HG02571 (cell line): Measurements from ENCODE around the gene DVL1.

Experiments
- ATAC-seq: cut with Tn5 transposase; IDR thresholded peaks from one replicate; pipeline ENCODE4 v1.9.1; 2021; ENCODE audit warnings: mild to moderate bottlenecking, moderate library complexity; ENCODE audit not compliant: unreplicated experiment

DVL1 gene

DNA sequence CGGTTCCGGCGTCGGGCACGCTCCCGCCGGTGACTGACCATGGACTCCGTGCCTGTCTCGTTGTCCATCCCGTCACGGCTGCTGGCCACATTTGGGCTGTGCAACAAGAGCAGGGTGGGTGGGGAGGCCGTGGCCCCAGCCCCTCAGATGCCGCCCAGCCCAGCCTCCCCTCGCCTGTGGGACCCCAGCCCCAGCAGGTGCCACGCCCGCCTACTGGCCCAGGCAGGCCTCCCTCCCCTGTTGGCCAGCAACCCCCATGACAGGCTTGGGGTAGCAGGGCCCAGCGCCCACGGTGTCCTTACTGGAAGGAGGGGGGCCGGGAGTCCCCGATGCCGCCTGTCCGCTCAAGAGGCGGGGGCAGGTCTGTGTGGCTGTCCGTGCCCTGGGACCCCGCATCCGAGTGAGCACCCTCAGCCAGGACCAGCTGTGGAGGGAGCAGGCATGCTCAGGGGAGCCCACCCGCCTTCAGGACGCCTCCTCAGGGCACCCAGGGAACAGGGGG is 7.1 kb downstream of the DVL1 start:
- no peak for ATAC-seq

DNA sequence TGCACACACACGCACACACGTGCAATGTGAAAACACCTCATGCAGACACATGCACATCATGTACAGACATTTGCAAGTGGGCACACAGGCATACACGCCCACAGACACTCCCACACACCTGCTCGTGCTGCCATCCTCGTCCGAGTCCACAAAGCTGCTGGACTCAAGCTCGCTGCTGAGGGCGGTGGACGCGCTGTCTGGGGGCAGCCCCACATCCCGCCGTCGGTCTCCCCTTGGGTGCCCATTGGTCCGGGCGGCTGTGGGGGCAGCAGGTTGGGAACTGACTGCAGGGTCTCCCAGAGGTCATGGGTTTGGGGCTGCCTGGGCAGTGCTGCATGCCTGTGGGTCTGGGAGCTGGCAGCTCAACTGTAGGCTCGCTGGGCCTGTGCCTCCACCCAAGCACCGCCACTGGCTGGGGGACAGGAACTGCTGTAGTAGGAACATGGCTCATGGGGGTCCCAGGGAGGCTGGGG is 7.6 kb downstream of the DVL1 start:
- no peak for ATAC-seq

DNA sequence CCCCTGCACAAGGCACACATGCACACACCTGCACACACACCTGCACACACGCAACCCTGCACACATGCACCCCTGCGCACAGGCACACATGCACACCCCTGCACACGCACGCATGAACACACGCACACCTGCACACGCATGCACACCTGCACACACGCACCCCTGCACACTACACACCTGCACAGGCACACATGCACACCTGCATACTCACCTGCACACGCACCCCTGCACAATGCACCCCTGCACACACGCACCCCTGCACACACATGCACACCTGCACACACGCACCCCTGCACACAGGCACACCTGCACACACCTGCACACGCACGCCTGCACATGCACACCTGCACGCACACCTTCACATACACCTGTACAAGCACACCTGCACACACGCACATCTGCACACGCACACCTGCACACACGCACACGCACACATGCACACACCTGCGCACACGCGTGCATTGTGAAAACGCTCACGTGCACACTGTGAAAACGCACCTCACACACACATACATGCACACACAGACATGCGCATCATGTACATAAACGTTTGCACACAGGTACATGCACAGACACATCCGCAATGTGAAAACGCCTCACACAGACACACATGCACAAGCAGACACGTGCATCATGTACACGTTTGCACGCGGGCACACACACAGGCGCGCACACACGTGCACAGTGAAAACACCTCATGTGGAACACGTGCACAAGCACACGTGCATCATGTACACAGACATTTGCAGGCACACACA is 8.2 kb downstream of the DVL1 start:
- ATAC-seq = no peak

DNA sequence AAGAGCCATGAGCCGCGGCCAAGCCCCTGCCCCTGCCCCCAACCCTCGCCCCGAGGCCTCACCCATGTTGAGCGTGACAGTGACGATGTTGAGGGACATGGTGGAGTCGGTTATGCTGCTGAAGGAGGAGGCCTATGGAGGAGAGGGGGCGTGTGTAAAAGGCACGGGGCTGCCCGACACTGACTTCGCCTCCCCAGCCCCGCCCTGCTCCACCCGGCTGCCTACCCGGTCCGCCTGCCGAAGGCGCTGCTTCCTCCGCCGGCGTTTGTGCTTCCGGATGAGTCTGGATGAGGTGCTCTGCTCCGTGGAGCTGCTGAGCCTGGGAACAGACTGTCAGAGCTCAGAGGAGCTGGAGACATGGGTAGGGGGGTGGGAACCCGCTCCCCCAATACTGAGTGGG is 9.0 kb downstream of the DVL1 start:
- ATAC-seq = no peak

DNA sequence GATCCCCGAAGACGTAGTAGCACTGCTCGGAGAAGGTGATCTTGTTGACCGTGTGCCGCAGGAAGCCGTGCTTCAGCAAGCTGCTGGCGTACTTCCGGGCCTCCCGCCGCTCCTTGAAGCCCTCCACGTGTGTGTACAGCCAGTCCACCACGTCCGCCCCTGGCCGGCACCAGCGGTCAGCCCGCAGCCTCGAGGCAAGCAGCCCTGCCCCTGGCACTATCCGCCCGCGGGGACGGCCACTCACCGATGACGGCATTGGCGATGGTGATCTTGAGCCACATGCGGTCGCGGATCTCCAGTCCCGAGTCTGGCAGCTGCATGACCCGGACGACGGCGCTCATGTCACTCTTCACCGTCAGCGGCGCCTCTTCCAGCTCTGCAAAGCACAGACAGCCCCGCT is 10.9 kb downstream of the DVL1 start:
- ATAC-seq = no peak

DNA sequence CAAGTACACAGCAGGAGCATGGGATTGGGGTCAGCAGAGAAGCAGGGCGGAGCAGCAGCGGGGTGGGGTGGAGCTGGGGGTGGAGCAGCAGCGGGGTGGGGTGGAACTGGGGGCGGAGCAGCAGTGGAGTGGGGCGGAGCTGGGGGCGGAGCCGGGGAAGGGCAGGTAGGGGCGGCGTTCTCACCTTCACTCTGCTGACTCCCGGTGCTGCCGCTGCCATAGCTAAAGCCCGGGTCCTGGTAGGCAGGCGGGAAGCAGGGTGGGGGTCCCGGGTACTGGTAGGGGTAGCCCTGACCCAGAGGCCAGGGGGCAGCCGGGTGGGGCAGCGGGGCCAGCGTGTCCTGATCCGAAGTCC is 11.4 kb downstream of the DVL1 start:
- ATAC-seq = no peak

DNA sequence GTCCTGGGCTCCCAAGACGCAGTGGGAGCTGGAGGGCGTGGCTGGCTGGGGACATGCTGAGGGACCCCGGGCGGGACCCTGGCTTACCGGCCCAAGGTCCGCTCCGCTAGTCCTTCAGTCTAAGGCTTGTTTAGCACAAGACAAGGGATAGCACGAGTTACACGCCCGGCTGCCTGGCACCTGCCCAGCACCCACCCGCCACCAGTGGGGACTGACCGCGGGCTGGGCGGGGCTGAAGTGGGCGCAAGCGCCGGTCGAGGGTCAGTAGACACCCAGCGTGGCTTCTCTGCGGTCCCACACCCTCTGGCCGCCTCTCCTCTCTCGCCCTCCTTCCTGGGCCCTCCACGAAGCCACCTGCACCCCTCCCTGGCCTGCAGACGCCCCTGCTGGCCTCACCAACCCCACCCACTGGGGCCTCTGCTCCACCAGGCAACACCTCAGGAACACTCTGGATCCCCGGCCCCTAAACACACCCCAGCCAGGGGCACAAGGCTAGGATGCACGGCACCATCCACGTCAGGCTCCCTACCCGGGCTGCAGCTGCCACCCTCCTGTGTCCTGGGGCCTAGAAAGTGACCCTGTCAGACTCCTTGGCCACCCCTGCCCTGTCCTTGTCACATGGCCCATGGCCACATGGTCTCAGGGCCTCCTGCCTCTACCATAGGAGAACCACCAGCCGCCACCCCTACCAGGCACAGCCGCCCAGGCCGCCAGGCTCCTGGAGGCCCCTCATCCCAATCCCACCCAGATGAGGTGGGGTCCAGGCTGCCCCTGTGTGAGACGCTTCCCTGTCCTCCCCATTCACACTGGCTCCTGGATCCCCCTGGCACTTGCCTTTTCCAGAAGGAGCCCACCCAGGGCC is 12.1 kb downstream of the DVL1 start:
- no peak for ATAC-seq

DNA sequence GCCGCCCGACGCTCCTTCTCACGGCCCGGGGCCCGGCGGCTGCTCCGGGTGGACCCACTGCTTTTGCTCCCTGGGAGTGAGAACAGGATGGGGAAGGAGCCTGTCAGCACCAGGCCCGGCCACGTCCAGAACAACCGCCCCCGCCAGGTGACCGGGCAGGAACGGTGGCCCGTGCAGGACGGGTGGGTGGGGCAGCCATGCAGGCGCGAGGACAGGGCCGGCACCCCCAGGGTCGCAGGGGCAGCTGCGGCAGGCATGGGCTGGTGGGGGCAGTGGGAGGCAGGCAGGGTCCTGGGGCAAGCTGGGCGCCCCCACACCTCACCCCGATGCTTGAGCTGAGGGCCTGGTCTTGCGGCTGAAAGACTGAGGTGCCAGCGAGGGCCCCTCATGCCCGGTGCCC is 12.8 kb downstream of the DVL1 start:
- no peak for ATAC-seq

DNA sequence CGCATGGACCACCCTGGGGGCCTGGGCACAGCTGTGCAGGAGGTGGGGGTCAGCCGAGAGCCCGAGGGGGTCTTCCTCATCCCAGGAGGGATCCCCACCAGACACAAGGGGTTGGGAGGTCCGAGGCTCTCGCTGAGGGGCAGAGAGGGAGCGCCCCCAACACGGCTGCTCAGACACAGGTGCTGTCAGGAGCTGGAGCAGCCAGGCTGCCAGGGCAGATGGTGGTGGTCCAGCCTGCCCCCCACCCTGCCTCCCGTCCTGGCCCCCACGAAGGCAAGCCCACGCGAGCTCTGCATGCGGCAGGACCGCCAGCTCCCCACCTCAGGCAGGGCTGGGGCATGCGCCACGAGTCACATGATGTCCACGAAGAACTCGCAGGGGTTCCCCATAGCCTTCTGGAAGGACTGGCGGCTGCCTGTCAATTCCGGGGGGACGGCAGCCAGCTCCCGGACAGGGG is 13.4 kb downstream of the DVL1 start:
- no peak for ATAC-seq

DNA sequence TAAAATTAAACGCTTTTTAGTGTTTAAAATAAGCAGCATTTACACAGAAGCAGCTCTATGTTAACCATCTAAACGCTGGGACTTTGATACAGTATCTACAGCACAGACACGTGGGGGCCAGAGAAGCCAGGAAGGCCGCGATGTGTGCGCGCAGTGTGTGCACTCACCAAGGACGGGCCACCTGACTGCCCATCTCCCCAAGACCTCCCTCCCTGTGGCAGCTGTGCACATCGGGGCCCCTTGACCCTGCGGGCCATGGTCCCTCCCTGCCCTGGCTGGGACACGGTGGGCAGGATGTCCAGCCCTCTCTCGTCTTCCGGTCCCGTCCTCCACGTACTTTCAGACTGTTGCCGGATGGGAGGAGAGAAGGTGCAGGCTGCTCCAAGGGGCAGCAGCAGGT is 13.9 kb downstream of the DVL1 start:
- ATAC-seq = no peak

DNA sequence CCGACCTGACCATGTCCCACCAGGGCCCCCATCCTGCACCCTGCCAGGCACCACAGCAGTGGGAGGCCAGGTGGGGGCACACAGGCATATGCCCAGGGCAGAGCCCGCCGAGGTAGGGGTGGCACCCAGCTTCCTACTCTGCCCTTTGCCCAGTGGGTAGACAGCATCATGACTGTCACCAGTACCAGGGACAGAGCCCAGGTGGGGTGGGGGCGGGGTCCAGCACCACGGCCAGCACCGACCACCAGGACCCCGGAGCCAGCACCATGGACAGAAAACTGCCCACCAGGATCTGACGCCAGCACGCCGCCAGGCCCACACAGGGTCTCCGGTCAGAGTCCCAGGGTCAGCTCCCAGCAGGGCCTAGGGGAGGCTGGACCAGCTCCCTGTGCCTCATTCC is 14.4 kb downstream of the DVL1 start:
- ATAC-seq = no peak

DNA sequence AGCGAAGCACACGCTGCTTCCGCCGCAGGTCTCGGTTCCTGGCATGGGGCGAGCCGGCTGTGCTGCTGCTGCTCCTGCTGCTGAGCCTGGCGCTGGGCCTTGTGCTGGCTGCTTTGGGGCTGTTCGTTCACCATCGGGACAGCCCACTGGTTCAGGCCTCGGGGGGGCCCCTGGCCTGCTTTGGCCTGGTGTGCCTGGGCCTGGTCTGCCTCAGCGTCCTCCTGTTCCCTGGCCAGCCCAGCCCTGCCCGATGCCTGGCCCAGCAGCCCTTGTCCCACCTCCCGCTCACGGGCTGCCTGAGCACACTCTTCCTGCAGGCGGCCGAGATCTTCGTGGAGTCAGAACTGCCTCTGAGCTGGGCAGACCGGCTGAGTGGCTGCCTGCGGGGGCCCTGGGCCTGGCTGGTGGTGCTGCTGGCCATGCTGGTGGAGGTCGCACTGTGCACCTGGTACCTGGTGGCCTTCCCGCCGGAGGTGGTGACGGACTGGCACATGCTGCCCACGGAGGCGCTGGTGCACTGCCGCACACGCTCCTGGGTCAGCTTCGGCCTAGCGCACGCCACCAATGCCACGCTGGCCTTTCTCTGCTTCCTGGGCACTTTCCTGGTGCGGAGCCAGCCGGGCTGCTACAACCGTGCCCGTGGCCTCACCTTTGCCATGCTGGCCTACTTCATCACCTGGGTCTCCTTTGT is 15.5 kb downstream of the DVL1 start:
- ATAC-seq = no peak

DNA sequence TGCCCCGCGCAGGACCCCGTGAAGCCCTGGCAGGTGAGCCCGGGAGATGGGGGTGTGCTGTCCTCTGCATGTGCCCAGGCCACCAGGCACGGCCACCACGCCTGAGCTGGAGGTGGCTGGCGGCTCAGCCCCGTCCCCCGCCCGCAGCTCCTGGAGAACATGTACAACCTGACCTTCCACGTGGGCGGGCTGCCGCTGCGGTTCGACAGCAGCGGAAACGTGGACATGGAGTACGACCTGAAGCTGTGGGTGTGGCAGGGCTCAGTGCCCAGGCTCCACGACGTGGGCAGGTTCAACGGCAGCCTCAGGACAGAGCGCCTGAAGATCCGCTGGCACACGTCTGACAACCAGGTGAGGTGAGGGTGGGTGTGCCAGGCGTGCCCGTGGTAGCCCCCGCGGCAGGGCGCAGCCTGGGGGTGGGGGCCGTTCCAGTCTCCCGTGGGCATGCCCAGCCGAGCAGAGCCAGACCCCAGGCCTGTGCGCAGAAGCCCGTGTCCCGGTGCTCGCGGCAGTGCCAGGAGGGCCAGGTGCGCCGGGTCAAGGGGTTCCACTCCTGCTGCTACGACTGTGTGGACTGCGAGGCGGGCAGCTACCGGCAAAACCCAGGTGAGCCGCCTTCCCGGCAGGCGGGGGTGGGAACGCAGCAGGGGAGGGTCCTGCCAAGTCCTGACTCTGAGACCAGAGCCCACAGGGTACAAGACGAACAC is 16.3 kb downstream of the DVL1 start:
- ATAC-seq = no peak

DNA sequence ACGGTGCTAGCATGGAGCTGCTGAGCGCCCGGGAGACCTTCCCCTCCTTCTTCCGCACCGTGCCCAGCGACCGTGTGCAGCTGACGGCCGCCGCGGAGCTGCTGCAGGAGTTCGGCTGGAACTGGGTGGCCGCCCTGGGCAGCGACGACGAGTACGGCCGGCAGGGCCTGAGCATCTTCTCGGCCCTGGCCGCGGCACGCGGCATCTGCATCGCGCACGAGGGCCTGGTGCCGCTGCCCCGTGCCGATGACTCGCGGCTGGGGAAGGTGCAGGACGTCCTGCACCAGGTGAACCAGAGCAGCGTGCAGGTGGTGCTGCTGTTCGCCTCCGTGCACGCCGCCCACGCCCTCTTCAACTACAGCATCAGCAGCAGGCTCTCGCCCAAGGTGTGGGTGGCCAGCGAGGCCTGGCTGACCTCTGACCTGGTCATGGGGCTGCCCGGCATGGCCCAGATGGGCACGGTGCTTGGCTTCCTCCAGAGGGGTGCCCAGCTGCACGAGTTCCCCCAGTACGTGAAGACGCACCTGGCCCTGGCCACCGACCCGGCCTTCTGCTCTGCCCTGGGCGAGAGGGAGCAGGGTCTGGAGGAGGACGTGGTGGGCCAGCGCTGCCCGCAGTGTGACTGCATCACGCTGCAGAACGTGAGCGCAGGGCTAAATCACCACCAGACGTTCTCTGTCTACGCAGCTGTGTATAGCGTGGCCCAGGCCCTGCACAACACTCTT is 17.0 kb downstream of the DVL1 start:
- ATAC-seq = no peak

DNA sequence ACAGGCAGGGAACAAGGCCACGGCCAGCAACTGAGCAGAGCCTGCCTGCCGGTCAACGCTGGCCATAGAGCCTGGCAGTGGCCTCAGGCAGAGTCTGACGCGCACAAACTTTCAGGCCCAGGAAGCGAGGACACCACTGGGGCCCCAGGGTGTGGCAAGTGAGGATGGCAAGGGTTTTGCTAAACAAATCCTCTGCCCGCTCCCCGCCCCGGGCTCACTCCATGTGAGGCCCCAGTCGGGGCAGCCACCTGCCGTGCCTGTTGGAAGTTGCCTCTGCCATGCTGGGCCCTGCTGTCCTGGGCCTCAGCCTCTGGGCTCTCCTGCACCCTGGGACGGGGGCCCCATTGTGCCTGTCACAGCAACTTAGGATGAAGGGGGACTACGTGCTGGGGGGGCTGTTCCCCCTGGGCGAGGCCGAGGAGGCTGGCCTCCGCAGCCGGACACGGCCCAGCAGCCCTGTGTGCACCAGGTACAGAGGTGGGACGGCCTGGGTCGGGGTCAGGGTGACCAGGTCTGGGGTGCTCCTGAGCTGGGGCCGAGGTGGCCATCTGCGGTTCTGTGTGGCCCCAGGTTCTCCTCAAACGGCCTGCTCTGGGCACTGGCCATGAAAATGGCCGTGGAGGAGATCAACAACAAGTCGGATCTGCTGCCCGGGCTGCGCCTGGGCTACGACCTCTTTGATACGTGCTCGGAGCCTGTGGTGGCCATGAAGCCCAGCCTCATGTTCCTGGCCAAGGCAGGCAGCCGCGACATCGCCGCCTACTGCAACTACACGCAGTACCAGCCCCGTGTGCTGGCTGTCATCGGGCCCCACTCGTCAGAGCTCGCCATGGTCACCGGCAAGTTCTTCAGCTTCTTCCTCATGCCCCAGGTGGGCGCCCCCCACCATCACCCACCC is 17.9 kb downstream of the DVL1 start, which contains the start of gene TAS1R3:
Gene TAS1R3 (plus strand): TSS at position 213 of the 898 bp plus-strand sequence. CDS start 66 bp downstream, at position 279.
- ATAC-seq = no peak

DNA sequence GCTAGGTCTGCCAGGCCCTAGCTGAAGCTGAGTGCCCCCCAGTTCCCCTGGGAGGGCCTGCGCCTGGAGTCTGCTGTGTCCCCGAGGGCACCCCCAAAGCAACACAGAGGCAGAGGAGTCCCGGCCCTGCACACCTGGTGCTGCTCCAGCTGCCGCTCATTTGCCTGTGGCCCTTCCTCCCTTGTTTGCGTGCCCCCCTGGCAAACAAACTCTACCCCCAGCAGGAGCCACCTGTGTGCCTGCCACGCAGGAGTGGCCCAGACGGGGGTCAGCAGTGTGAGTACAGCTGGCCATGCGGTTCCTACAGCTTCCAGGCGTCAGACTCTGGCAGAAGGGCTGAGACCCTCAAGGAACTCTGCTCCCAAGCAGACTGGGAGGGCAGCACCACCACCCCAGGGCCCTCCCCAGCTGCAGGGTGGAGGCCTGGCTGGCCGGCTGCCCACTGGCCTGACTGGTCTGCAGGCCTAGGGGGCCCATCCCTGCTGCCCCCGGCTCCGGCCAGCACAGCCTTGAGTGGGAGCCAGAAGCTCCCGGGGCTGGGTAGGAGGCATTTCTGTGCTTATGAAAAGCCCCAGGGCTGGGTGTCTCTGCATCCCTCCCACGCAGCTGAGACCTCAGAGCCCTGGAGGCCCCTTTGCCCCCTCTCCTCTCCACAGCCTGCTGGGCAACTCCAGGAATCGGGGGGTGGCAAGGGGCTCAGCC is 18.7 kb downstream of the DVL1 start:
- no peak for ATAC-seq

DNA sequence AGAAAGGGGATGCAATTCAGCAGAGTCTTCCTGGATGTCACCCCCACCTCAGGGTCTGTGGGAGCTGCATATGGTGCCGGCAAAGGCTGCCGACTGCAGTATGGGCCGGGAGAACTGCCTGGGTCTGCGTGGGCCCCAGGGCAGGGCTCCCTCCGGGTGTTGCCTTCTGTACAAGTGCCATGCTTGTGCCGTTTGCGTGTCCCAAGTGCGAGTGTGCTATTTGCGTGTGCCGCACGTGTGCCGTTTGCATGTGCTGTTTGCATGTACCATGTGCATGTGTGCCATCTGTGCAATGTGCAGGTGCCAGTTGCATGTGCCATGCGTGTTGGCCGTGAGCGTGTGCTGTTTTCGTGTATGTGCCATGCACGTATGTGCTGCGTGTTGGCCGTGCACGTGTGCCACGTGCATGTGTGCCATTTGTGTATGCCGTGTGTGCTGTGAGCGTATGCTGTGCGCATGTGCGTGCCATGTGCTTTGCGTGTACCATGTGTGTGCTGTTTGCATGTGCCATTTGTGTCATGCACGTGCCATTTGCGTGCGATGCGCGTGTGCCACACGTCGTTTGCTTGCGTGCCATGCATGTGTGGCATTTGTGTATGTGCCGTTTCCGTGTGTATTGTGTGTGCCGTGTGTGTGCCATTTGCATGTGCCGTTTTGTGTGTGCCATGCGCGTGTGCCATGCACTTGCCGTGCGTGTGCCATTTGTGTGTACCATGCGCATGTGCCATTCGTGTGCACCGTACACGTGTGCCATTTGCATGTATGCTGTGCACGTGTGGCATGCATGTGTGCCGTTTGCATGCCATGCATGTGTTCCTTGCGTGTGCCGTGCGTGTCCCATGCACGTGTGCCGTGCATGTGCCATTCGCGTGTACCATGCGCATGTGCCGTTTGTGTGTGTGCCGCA is 19.7 kb downstream of the DVL1 start:
- ATAC-seq = no peak
